NCI-H345 (cell line): ENCODE measurements around the gene FLNA.

Experiments
- DNase-seq: peaks from one replicate; lab custom pipeline; 2025; lab: John Stamatoyannopoulos, UW

The FLNA gene

GRCh38 chrX:154334496-154334895 is 39.9 kb downstream of the FLNA start:
- no peak for DNase-seq

GRCh38 chrX:154333837-154334271 is 40.6 kb downstream of the FLNA start:
- DNase-seq: no peak

- no peak for DNase-seq
These were observed 41.3 kb downstream of the FLNA start for GRCh38 chrX:154333116-154333515.

GRCh38 chrX:154332561-154332960 is 41.9 kb downstream of the FLNA start:
- DNase-seq: no peak

- DNase-seq: peak; percentile 59
These were observed 45.1 kb downstream of the FLNA start for GRCh38 chrX:154329294-154329693.

GRCh38 chrX:154328646-154329045 is 45.8 kb downstream of the FLNA start:
- no peak for DNase-seq

- no peak for DNase-seq
These were observed 47.2 kb downstream of the FLNA start for GRCh38 chrX:154327038-154327820.

GRCh38 chrX:154325541-154325940 is 48.9 kb downstream of the FLNA start:
- DNase-seq: no peak

- DNase-seq: no peak
These were observed 50.9 kb downstream of the FLNA start for GRCh38 chrX:154323537-154323936.

GRCh38 chrX:154322890-154323289 is 51.5 kb downstream of the FLNA start:
- DNase-seq: no peak

- peak; percentile 18 for DNase-seq
These were observed 52.8 kb downstream of the FLNA start for GRCh38 chrX:154321594-154321993.

- DNase-seq: no peak
These were observed 53.3 kb downstream of the FLNA start for GRCh38 chrX:154321152-154321551.

GRCh38 chrX:154320406-154320805 is 54.0 kb downstream of the FLNA start:
- no peak for DNase-seq

- DNase-seq: peak; percentile 13
These were observed 56.9 kb downstream of the FLNA start for GRCh38 chrX:154317391-154317995.

GRCh38 chrX:154315416-154315815 is 59.0 kb downstream of the FLNA start:
- DNase-seq: no peak

GRCh38 chrX:154313147-154313546 is 61.3 kb downstream of the FLNA start:
- DNase-seq: no peak

- DNase-seq: no peak
These were observed 62.3 kb downstream of the FLNA start for GRCh38 chrX:154312116-154312515.

- no peak for DNase-seq
These were observed 63.6 kb downstream of the FLNA start for GRCh38 chrX:154310616-154311536.

- no peak for DNase-seq
These were observed 65.2 kb downstream of the FLNA start for GRCh38 chrX:154309041-154309775.

GRCh38 chrX:154308108-154308946 is 66.1 kb downstream of the FLNA start:
- DNase-seq: peak; percentile 44

GRCh38 chrX:154307202-154307601 is 67.2 kb downstream of the FLNA start:
- no peak for DNase-seq
